C4-2B (cell line): ENCODE measurements around the gene UAP1L1.

Source experiments
- CTCF ChIP-seq: fragments of 450-650 bp; conservative IDR thresholded peaks from 2 replicates; pipeline ENCODE4 v1.5.1; 2017; ENCODE audit warnings: mild to moderate bottlenecking
- ZFX ChIP-seq: fragments of 450-650 bp; IDR thresholded peaks from 2 replicates; pipeline ENCODE4 v1.6.1; 2017

- TF ChIP-seq CTCF: no peak
- no peak for TF ChIP-seq ZFX
These were observed 36.2 kb upstream of the UAP1L1 start for GRCh38 chr9:137041124-137041523.
